GM13977 (cell line): ENCODE data around the gene FBXW8.

Source experiments
- DNase-seq: peaks from one replicate; pipeline ENCODE4 v3.0.0; 2012; ENCODE audit warnings: low spot score
- CTCF ChIP-seq: IDR thresholded peaks from 2 replicates; pipeline ENCODE4 v1.5.1; 2012; ENCODE audit warnings: mild to moderate bottlenecking, control low read depth; ENCODE audit not compliant: insufficient read depth; ENCODE audit errors: extremely low read depth, missing control alignments
- in situ Hi-C: fragments of 300-500 bp; cut with MboI; formaldehyde crosslinking; loops from one replicate; pipeline ENCODE4 v1.12.0; 2022; ENCODE audit warnings: low sequenced_read_pairs, low pct_unique_long_range_greater_than_20kb, mixed read lengths, inconsistent platforms; ENCODE audit not compliant: unreplicated experiment

FBXW8 gene

GRCh38 chr12:117039891-117040309, 129.2 kb downstream of the FBXW8 start:
- DNase-seq, result no peak
- in situ Hi-C loops, result no loop called here
- TF ChIP-seq CTCF, result no peak

- TF ChIP-seq CTCF, result no peak
- DNase-seq, result no peak
- in situ Hi-C loops, result no loop called here
Observed at GRCh38 chr12:117040496-117040895, 129.7 kb downstream of the FBXW8 start.

GRCh38 chr12:117041798-117042170, 131.0 kb downstream of the FBXW8 start:
- in situ Hi-C loops, result no loop called here
- no peak for DNase-seq
- TF ChIP-seq CTCF, result no peak

GRCh38 chr12:117042171-117042842, 131.6 kb downstream of the FBXW8 start:
- DNase-seq, result no peak
- in situ Hi-C loops, result no loop called here
- no peak for TF ChIP-seq CTCF

DNA sequence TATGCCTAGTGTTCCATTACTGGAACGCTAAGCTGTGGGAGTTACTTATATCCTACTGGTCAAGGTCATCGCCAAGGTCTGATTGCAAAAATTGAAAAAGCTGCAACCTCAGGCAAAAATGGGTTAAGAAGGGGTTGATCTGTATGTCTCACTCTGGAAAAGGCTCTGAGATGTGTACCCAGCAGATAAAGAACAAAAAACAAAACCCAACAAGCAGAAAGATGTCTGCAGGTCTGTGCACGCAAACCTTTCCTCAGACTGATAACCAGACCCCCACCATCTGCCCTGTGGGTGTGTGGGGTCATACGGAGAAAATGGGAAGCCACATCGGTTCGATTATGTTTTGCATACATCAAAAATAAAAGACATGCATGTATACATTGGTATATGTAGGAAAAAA, 132.1 kb downstream of the FBXW8 start:
- in situ Hi-C loops, result no loop called here
- no peak for TF ChIP-seq CTCF
- no peak for DNase-seq

DNA sequence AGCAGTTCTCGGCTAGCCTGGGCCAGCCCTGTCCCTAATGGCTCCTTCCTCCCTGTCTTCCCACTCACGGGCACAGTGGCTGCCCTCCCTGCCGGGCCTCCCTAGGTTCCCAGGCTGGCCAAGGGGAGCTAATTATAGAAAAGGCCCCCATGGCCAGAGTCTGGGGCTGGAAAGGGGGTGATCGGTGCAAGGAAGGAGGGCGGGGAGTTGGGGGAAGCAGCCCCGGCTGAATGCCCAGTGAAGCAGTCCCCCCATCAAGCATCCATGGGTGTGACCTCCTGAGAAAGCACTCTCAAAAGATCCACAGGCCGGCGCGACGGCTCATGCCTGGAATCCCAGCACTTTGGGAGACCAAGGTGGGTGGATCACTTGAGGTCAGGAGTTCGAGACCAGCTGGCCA, 133.6 kb downstream of the FBXW8 start:
- TF ChIP-seq CTCF, result no peak
- no peak for DNase-seq
- in situ Hi-C loops, result no loop called here

GRCh38 chr12:117044790-117045159, 134.0 kb downstream of the FBXW8 start:
- no peak for DNase-seq
- no peak for TF ChIP-seq CTCF
- in situ Hi-C loops, result no loop called here
